ENCODE data around the gene KRT3. TPM values are rescaled to one million over a fixed set of nuclear protein-coding genes. Genes with fewer than 3 reads are reported as not detected.

KRT3 gene
- total RNA-seq, 1 donor from 2014 or later: not detected

DNA sequence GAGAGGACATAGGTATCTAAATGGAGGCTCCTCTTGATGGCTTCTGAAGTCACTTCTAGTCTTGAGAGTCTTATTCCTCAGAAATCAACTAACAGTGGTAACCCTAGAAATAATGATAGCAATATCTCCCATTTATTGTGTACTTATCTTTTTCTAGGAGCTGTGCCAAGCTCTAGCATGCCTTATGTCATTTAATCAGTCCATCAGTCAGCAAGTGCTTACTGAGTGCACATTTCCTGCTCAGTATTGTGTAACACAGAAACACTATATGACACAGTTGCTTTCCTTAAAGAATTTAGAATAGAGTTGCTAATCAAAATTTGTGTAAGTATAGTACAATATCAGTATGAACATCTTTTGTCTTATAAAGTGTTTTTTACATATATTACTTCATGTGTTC is 55.3 kb downstream of the KRT3 start:
- H3K36me3 ChIP-seq (ENCODE audit: control insufficient read depth in 3 of 3, insufficient read depth in 3 of 3, low read length in 3 of 3): no peaks in the 10 kb centered on the region
- H3K9me3 ChIP-seq (ENCODE audit: control insufficient read depth in 3 of 3, low read length in 3 of 3): no peaks in the 10 kb centered on the region
- no peak overlapping the region for H3K9ac ChIP-seq (ENCODE audit: low read depth in 1 of 3, low read length in 3 of 3)
- no peaks in the 10 kb centered on the region for H3K4me1 ChIP-seq (ENCODE audit: control insufficient read depth in 3 of 3, insufficient read depth in 3 of 3, low read length in 3 of 3)
- no peak overlapping the region for H3K27ac ChIP-seq (ENCODE audit: low read depth, low read length)
- H3K27me3 ChIP-seq (ENCODE audit: control insufficient read depth in 3 of 3, insufficient read depth in 3 of 3, low read length in 3 of 3): peaks cover 0 to 24% (median 14%) of the 10 kb centered on the region in 3 donors
- H3K4me3 ChIP-seq (ENCODE audit: low read length in 3 of 3): no peak overlapping the region

DNA sequence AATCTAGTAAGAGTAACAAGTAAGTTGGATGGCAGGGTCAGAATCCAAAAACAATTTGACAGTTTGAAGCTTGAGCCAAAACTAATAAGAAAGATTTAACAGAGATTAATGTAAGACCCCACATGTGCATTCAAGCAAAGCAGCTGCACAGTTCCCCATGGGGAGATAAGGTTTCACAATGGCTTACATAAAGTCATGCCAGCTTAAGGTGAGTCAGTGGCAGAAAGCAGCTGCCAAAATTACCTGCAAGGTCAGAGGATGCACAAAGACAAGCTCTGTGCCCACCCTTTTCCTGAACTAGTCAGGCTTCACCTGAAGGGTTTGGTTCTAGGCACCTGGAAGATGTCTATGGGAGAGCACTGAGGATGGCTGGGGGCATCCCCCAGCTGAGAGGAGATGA is 56.0 kb downstream of the KRT3 start:
- H3K9me3 ChIP-seq (ENCODE audit: control insufficient read depth in 3 of 3, low read length in 3 of 3): no peaks in the 10 kb centered on the region
- no peaks in the 10 kb centered on the region for H3K36me3 ChIP-seq (ENCODE audit: control insufficient read depth in 3 of 3, insufficient read depth in 3 of 3, low read length in 3 of 3)
- peaks cover 0 to 21% (median 17%) of the 10 kb centered on the region in 3 donors for H3K27me3 ChIP-seq (ENCODE audit: control insufficient read depth in 3 of 3, insufficient read depth in 3 of 3, low read length in 3 of 3)
- no peak overlapping the region for H3K4me3 ChIP-seq (ENCODE audit: low read length in 3 of 3)
- no peak overlapping the region for H3K9ac ChIP-seq (ENCODE audit: low read depth in 1 of 3, low read length in 3 of 3)
- no peaks in the 10 kb centered on the region for H3K4me1 ChIP-seq (ENCODE audit: control insufficient read depth in 3 of 3, insufficient read depth in 3 of 3, low read length in 3 of 3)
- H3K27ac ChIP-seq (ENCODE audit: low read depth, low read length): no peak overlapping the region

Small RNAs within 50 kb of the gene (small RNA-seq; reads per million reads assigned to genes)
- not detected for gene AC107016.2

Other genes with a start within 250 kb of the KRT3 start
- not detected for gene KRT71, start 243.0 kb downstream of the KRT3 start, total RNA-seq
- not detected for gene KRT74, start 222.3 kb downstream of the KRT3 start, total RNA-seq
- not detected for gene KRT72, start 194.7 kb downstream of the KRT3 start, total RNA-seq
- under 0.01 TPM for gene KRT73, start 177.6 kb downstream of the KRT3 start, total RNA-seq
- not detected for gene KRT2, start 143.9 kb downstream of the KRT3 start, total RNA-seq
- gene KRT1, start 115.7 kb downstream of the KRT3 start, total RNA-seq: 2.1 TPM
- gene KRT77, start 92.6 kb downstream of the KRT3 start, total RNA-seq: not detected
- gene KRT76, start 18.8 kb downstream of the KRT3 start, total RNA-seq: not detected
- gene KRT4, start 18.0 kb upstream of the KRT3 start, total RNA-seq: not detected
- gene KRT79, start 38.2 kb upstream of the KRT3 start, total RNA-seq: 1.6 TPM
- gene KRT78, start 52.9 kb upstream of the KRT3 start, total RNA-seq: not detected
- 1.6 TPM for gene KRT8, start 109.0 kb upstream of the KRT3 start, total RNA-seq
- gene KRT18, start 153.0 kb upstream of the KRT3 start, total RNA-seq: 4.2 TPM
- 1,005 TPM for gene EIF4B, start 210.3 kb upstream of the KRT3 start, total RNA-seq

All from skeletal muscle tissue (tissue), 5 donors.